Measurements from ENCODE around the gene WWC2.

The WWC2 gene

GRCh38 chr4:183362916-183363542, 264.0 kb downstream of the WWC2 start:
- no peak for FAIRE-seq

DNA sequence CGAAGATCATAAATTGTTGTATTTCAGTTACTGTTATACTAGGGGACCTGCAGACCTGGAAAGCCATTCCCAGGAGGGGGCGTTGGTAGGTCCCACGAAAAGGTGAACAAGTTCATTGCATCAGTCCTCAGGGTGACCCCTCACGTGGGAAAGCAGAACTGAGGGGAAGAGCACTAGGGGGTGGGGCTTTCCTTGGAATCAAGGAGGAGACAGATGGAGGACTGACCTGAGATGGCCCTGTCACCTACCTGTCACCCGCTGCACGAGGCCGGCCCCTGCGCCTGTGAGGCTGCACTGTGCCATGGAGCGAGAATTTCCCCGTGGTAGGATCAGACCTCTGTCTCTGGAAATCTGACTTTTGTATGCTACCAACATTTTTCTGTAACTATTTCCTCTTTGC, 265.0 kb downstream of the WWC2 start:
- FAIRE-seq = no peak

GRCh38 chr4:183366206-183366835, 267.3 kb downstream of the WWC2 start:
- FAIRE-seq = no peak

DNA sequence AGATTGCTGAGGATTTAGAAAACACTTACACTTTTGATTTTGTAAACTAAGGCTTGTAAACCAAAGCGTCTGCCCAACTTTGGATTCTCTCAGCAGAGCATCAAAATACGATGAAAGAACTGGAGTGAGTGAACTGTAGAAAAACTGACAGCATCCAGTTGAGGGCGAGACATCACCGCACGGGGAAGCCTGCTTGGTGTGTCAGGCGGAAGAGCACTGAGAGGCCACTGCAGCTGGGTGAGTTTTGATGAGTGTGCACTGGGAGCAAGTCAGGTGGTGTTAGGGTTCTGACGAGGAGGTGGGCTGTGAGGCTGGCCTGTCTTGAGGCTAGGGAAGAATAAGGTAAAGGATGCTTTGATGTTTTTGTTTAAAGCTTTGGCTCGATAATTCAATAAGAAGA, 270.0 kb downstream of the WWC2 start:
- FAIRE-seq = no peak
